H1 (cell line): ENCODE measurements around the gene GSPT1. TPM values are rescaled to one million over a fixed set of nuclear protein-coding genes. Genes with fewer than 3 reads are reported as not detected.

Source experiments
- CTCF ChIA-PET: fragments of 300-600 bp; sonication (Branson Sonifier 250); formaldehyde crosslinking; loops from one replicate; lab custom pipeline; 2021; ENCODE audit not compliant: partially characterized antibody; lab: Charles Lee
- POLR2A ChIA-PET: fragments of 300-600 bp; sonication (Branson Sonifier 250); formaldehyde crosslinking; loops from one replicate; lab custom pipeline; 2021; ENCODE audit warnings: inconsistent platforms; ENCODE audit not compliant: partially characterized antibody; lab: Charles Lee
- DNase-seq, 2 experiments: peaks; one replicate each; pipeline versions ENCODE4 v3.0.0 to v3.0.0-alpha.2; 2010 to 2022; ENCODE audit warnings: low spot score in 2 of 2, low read depth in 1 of 2, mixed read lengths in 1 of 2
- FAIRE-seq: peaks from 2 replicates; lab custom pipeline; 2011; peaks lifted over from hg19 to GRCh38; lab: Jason Lieb, UNC
- H2AFZ ChIP-seq: 2 replicates; pipeline ENCODE4 v1.8.1; 2012; ENCODE audit warnings: low read length, inconsistent platforms
- H2AK5ac ChIP-seq: 2 replicates; pipeline ENCODE4 v1.6.1; 2013; ENCODE audit warnings: low read depth, low read length
- H2BK120ac ChIP-seq: replicated peaks from 2 replicates; pipeline ENCODE3; 2013; ENCODE audit warnings: low read depth, low read length, inconsistent platforms
- H2BK12ac ChIP-seq: 2 replicates; pipeline ENCODE4 v1.6.1; 2013; ENCODE audit warnings: low read depth, low read length
- H2BK15ac ChIP-seq: 2 replicates; pipeline ENCODE4 v1.6.1; 2013; ENCODE audit warnings: low read length
- H2BK20ac ChIP-seq: 2 replicates; pipeline ENCODE4 v1.6.1; 2013; ENCODE audit warnings: low read length
- H2BK5ac ChIP-seq: 2 replicates; pipeline ENCODE4 v1.6.1; 2013; ENCODE audit warnings: low read depth, low read length
- H3K14ac ChIP-seq: 2 replicates; pipeline ENCODE4 v1.6.1; 2013; ENCODE audit warnings: inconsistent platforms; ENCODE audit not compliant: insufficient read length
- H3K18ac ChIP-seq: 2 replicates; pipeline ENCODE4 v1.6.1; 2013; ENCODE audit warnings: low read length; ENCODE audit errors: extremely low read depth
- H3K23ac ChIP-seq: 2 replicates; pipeline ENCODE4 v1.6.1; 2013; ENCODE audit warnings: inconsistent platforms; ENCODE audit not compliant: insufficient read length
- H3K23me2 ChIP-seq: 2 replicates; pipeline ENCODE4 v1.6.1; 2013; ENCODE audit warnings: low read depth, low read length
- H3K27ac ChIP-seq: 2 replicates; pipeline ENCODE4 v1.6.1; 2011; ENCODE audit warnings: low read depth, low read length, inconsistent platforms
- H3K27me3 ChIP-seq, 4 experiments: replicated peaks in 1 of 4; 1 replicate in 1 of 4; 2 replicates in 3 of 4; pipeline versions ENCODE4 v1.6.1 to v1.8.1; 2011 to 2013; ENCODE audit warnings: low read length in 3 of 4, mild to moderate bottlenecking in 3 of 4, inconsistent platforms in 2 of 4, mixed read lengths in 2 of 4, moderate library complexity in 1 of 4; ENCODE audit not compliant: control insufficient read depth in 3 of 4, insufficient read depth in 3 of 4; ENCODE audit errors: extremely low read depth in 1 of 4
- H3K36me3 ChIP-seq, 4 experiments: 2 replicates each; pipeline versions ENCODE4 v1.6.1 to v1.8.1; 2011 to 2013; ENCODE audit warnings: mild to moderate bottlenecking in 4 of 4, low read length in 3 of 4, moderate library complexity in 2 of 4, control low read depth in 1 of 4, inconsistent platforms in 1 of 4; ENCODE audit not compliant: insufficient read depth in 4 of 4, control insufficient read depth in 2 of 4
- H3K4ac ChIP-seq: replicated peaks from 2 replicates; pipeline ENCODE3; 2013; ENCODE audit warnings: low read length, low read depth, mixed read lengths, inconsistent platforms; ENCODE audit not compliant: insufficient read length
- H3K4me1 ChIP-seq, 4 experiments: replicated peaks in 1 of 4; 1 replicate in 1 of 4; 2 replicates in 3 of 4; pipeline versions ENCODE4 v1.6.1 to v1.8.1; 2011 to 2013; ENCODE audit warnings: low read length in 3 of 4, inconsistent platforms in 2 of 4, mixed read lengths in 1 of 4; ENCODE audit not compliant: insufficient read depth in 4 of 4, control insufficient read depth in 3 of 4
- H3K4me2 ChIP-seq, 2 experiments: 2 replicates each; pipeline versions ENCODE4 v1.6.1 to v1.8.1; 2011 to 2013; ENCODE audit warnings: low read depth in 2 of 2, low read length in 2 of 2, control low read depth in 1 of 2, inconsistent platforms in 1 of 2, mild to moderate bottlenecking in 1 of 2; ENCODE audit not compliant: insufficient read depth in 1 of 2
- H3K4me3 ChIP-seq, 4 experiments: fragments of 200-600, 300-600 bp in 1 of 4; sonication (generic), shearing (Covaris generic), sonication (Bioruptor Twin) in 1 of 4; 2 replicates each; pipeline versions ENCODE4 v1.5.1 to v1.8.1; 2011 to 2016; ENCODE audit warnings: low read length in 4 of 4, low read depth in 3 of 4, control low read depth in 2 of 4, inconsistent platforms in 2 of 4, mild to moderate bottlenecking in 2 of 4, mixed read lengths in 1 of 4, moderate library complexity in 1 of 4; ENCODE audit not compliant: insufficient read depth in 2 of 4; ENCODE audit errors: extremely low read depth in 1 of 4
- H3K56ac ChIP-seq: replicated peaks from 2 replicates; pipeline ENCODE3; 2013; ENCODE audit warnings: low read depth, mild to moderate bottlenecking, mixed read lengths, low read length, inconsistent platforms; ENCODE audit not compliant: insufficient read length
- H3K79me1 ChIP-seq: 2 replicates; pipeline ENCODE4 v1.6.1; 2013; ENCODE audit warnings: low read depth, low read length, control low read depth
- H3K79me2 ChIP-seq, 2 experiments: 2 replicates each; pipeline versions ENCODE4 v1.6.1 to v1.8.1; 2012 to 2013; ENCODE audit warnings: low read length in 2 of 2, mild to moderate bottlenecking in 2 of 2, inconsistent platforms in 1 of 2; ENCODE audit not compliant: insufficient read depth in 2 of 2, control insufficient read depth in 1 of 2
- H3K9ac ChIP-seq, 4 experiments: replicated peaks in 1 of 4; 1 replicate in 1 of 4; 2 replicates in 3 of 4; pipeline versions ENCODE4 v1.6.1 to v1.8.1; 2011 to 2013; ENCODE audit warnings: low read depth in 3 of 4, low read length in 3 of 4, control low read depth in 2 of 4, mild to moderate bottlenecking in 2 of 4, moderate library complexity in 2 of 4, inconsistent platforms in 1 of 4; ENCODE audit errors: extremely low read depth in 1 of 4
- H3K9me3 ChIP-seq, 2 experiments: 2 replicates each; pipeline versions ENCODE4 v1.6.1 to v1.8.1; 2012 to 2013; ENCODE audit warnings: mild to moderate bottlenecking in 2 of 2, moderate library complexity in 2 of 2, control low read depth in 1 of 2, inconsistent platforms in 1 of 2, low read depth in 1 of 2, low read length in 1 of 2, mixed read lengths in 1 of 2; ENCODE audit not compliant: insufficient read depth in 2 of 2
- H4K20me1 ChIP-seq, 2 experiments: replicated peaks in 1 of 2; 2 replicates each; pipeline versions ENCODE3 to v1.8.1; 2011 to 2013; ENCODE audit warnings: inconsistent platforms in 2 of 2, low read length in 2 of 2, mild to moderate bottlenecking in 1 of 2; ENCODE audit not compliant: insufficient read depth in 2 of 2, control insufficient read depth in 1 of 2
- H4K5ac ChIP-seq: 2 replicates; pipeline ENCODE4 v1.6.1; 2013; ENCODE audit warnings: low read length, low read depth, mixed read lengths, inconsistent platforms; ENCODE audit not compliant: insufficient read length
- H4K8ac ChIP-seq: 2 replicates; pipeline ENCODE4 v1.8.0; 2013; ENCODE audit warnings: mild to moderate bottlenecking, moderate library complexity, low read length, inconsistent platforms; ENCODE audit not compliant: insufficient read depth; ENCODE audit errors: extremely low read depth
- H4K91ac ChIP-seq: replicated peaks from 2 replicates; pipeline ENCODE3; 2013; ENCODE audit warnings: low read length, mixed read lengths, inconsistent platforms; ENCODE audit not compliant: insufficient read length
- ASH2L ChIP-seq: fragments of 200-600, 300-600 bp; sonication (generic); IDR thresholded peaks from one replicate; pipeline ENCODE4 v1.7.1; 2017; ENCODE audit warnings: low read length
- ATF2 ChIP-seq: IDR thresholded peaks from 2 replicates; pipeline ENCODE4 v1.6.1; 2012; ENCODE audit warnings: low read length, inconsistent platforms
- BCL11A ChIP-seq, 2 experiments: IDR thresholded peaks; one replicate each; pipeline ENCODE4 v1.6.1; 2011; ENCODE audit warnings: low read depth in 2 of 2, low read length in 2 of 2, mild to moderate bottlenecking in 2 of 2
- POLR2A ChIP-seq, 2 experiments: IDR thresholded peaks; 1 replicate in 1 of 2; 2 replicates in 1 of 2; pipeline ENCODE4 v1.6.1; 2011; ENCODE audit warnings: low read depth in 2 of 2, low read length in 2 of 2, mild to moderate bottlenecking in 2 of 2; ENCODE audit errors: control extremely low read depth in 1 of 2
- WGBS, 2 experiments: shearing (Covaris generic) in 1 of 2; methylation state at CpG; one replicate each; pipeline versions ENCODE4 v1.1.6 to v1.1.7; 2013 to 2015; ENCODE audit warnings: low lambda C conversion rate in 2 of 2, mixed read lengths in 2 of 2, inconsistent platforms in 1 of 2, low coverage in 1 of 2, missing lambda C conversion rate in 1 of 2; ENCODE audit not compliant: insufficient replicate concordance in 2 of 2, insufficient coverage in 1 of 2, insufficient read length in 1 of 2; ENCODE audit errors: extremely low coverage in 1 of 2, missing lambda C conversion rate in 1 of 2; 5-methylcytosine and 5-hydroxymethylcytosine counted together
- polyA plus RNA-seq, 7 experiments: library from polyadenylated mRNA; depleted of rRNA in 3 of 7; stranded (reverse) in 5 of 7; unstranded in 2 of 7; fragments of >200 nt in 5 of 7; fragments of 200-250 nt in 2 of 7; gene quantifications; 1 replicate in 5 of 7; 2 replicates in 1 of 7; 4 replicates in 1 of 7; pipeline versions ENCODE4 v1.2.1 to v1.2.3, GENCODE V29; 2011 to 2013; ENCODE audit warnings: missing spikeins in 2 of 7, mixed read lengths in 2 of 7
- total RNA-seq: library from RNA; stranded (reverse); fragmentation: NEBNext Ultra II Directional; extraction: Animal tissue kit (Norgen Biotek cat#: 25700); gene quantifications from 2 replicates; pipeline ENCODE4 v1.2.1, GENCODE V29; 2021

GSPT1 gene
- total and polyA plus RNA-seq, 2 of the 8 experiments (the other 6 are each of a cell fraction or from before 2014, with no cell fraction given): 51.0 to 204 TPM

GRCh38 chr16:11835891-11836649, 79.7 kb downstream of the GSPT1 start:
- Histone ChIP-seq H3K36me3 (peaks cover 30 to 51% (median 45%) of the 10 kb centered on the region in 4 experiments), H3K27ac (no peak overlapping the region)
- POLR2A ChIA-PET: interaction anchor here (0.6 to 5.6 kb wide), 7 partner anchors 9 to 93 kb away, joined by 3 to 59 read pairs (median 8); partner anchors contain the start of genes RSL1D1 and TXNDC11

More at GRCh38 chr16:11835891-11836649, 79.7 kb downstream of the GSPT1 start:
- no peak overlapping the region for H3K9ac ChIP-seq
- no peak overlapping the region for H3K18ac ChIP-seq
- FAIRE-seq (no peak), DNase-seq (no peak)
- no peak overlapping the region for H3K4ac ChIP-seq
- H2BK120ac ChIP-seq: no peak overlapping the region
- no peaks in the 10 kb centered on the region for H3K79me1 ChIP-seq
- H4K8ac ChIP-seq: no peak overlapping the region
- no peak overlapping the region for H4K91ac ChIP-seq
- no peak overlapping the region for H3K4me3 ChIP-seq
- H3K14ac ChIP-seq: no peak overlapping the region
- no peak overlapping the region for H4K5ac ChIP-seq
- CTCF ChIA-PET: interaction anchor here (0.6 to 1.2 kb wide), 5 partner anchors 9 to 327 kb away, joined by 3 to 5 read pairs (median 3); partner anchors contain the start of gene ZC3H7A
- H3K23me2 ChIP-seq: no peaks in the 10 kb centered on the region
- H4K20me1 ChIP-seq: peaks cover 5 to 8% of the 10 kb centered on the region in 2 experiments
- H3K9me3 ChIP-seq: no peaks in the 10 kb centered on the region
- H2AFZ ChIP-seq: no peak overlapping the region
- 80% methylated on average over 9 of the region's 9 CpGs; no CpG with 5 or more reads in 1 of the 2 experiments for whole genome bisulfite sequencing, 2 experiments
- no peak overlapping the region for H2BK12ac ChIP-seq
- H2BK5ac ChIP-seq: no peak overlapping the region
- no peak overlapping the region for H3K56ac ChIP-seq
- H3K4me1 ChIP-seq: peaks cover 0 to 5% (median 0%) of the 10 kb centered on the region in 4 experiments; a peak in 1 of 7 replicates
- TF ChIP-seq BCL11A (IDR thresholded peaks at IDR 0.05; ENCODE audit: low read depth in 2 of 2, low read length in 2 of 2): no peak
- no peak for TF ChIP-seq ASH2L
- no peak for TF ChIP-seq ATF2
- TF ChIP-seq POLR2A (IDR thresholded peaks at IDR 0.05; ENCODE audit: control extremely low read depth in 1 of 2, low read depth in 2 of 2, low read length in 2 of 2): peak; percentile 22 to 30
- no peak overlapping the region for H2BK15ac ChIP-seq
- no peak overlapping the region for H3K23ac ChIP-seq
- H3K27me3 ChIP-seq: no peaks in the 10 kb centered on the region
- no peak overlapping the region for H2AK5ac ChIP-seq
- no peak overlapping the region for H3K4me2 ChIP-seq
- no peaks in the 10 kb centered on the region for H3K79me2 ChIP-seq
- H2BK20ac ChIP-seq: no peak overlapping the region
